DOHH2 (cell line): ENCODE data around the gene OGG1.

Experiments
- H3F3A ChIP-seq: fragments of 200-600 bp; sonication (generic), shearing (Covaris generic); 2 replicates; pipeline ENCODE4 v1.6.0; 2016; ENCODE audit warnings: antibody characterized with exemption, mild to moderate bottlenecking; ENCODE audit not compliant: control insufficient read depth, insufficient read depth
- H3K27ac ChIP-seq: fragments of 200-600 bp; sonication (generic); 2 replicates; pipeline ENCODE4 v1.5.1; 2014; ENCODE audit warnings: low read depth, mild to moderate bottlenecking, low read length, moderate library complexity
- H3K27me3 ChIP-seq: fragments of 200-600 bp; sonication (generic); 2 replicates; pipeline ENCODE4 v1.6.1; 2014; ENCODE audit warnings: mild to moderate bottlenecking, low read length, mixed read lengths; ENCODE audit not compliant: control insufficient read depth
- H3K36me3 ChIP-seq: fragments of 200-600 bp; sonication (generic); 2 replicates; pipeline ENCODE4 v1.6.1; 2014; ENCODE audit warnings: mild to moderate bottlenecking, low read length, moderate library complexity, mixed read lengths; ENCODE audit not compliant: control insufficient read depth
- H3K4me1 ChIP-seq: fragments of 200-600 bp; sonication (generic); 2 replicates; pipeline ENCODE4 v1.6.1; 2014; ENCODE audit warnings: mild to moderate bottlenecking, low read length, mixed read lengths; ENCODE audit not compliant: control insufficient read depth
- H3K4me2 ChIP-seq: fragments of 200-600 bp; sonication (generic); 2 replicates; pipeline ENCODE4 v1.6.0; 2014; ENCODE audit warnings: mild to moderate bottlenecking, low read length, moderate library complexity
- H3K4me3 ChIP-seq: fragments of 200-600 bp; sonication (generic); 2 replicates; pipeline ENCODE4 v1.5.1; 2014; ENCODE audit warnings: mild to moderate bottlenecking, low read length, mixed read lengths
- H3K79me2 ChIP-seq: fragments of 200-600 bp; sonication (generic); 2 replicates; pipeline ENCODE4 v1.6.1; 2014; ENCODE audit warnings: mild to moderate bottlenecking, low read length, mixed read lengths; ENCODE audit not compliant: control insufficient read depth
- H3K9me2 ChIP-seq: fragments of 200-600 bp; sonication (generic); replicated peaks from 2 replicates; pipeline ENCODE4 v1.6.1; 2014; ENCODE audit warnings: mild to moderate bottlenecking, low read length, mixed read lengths; ENCODE audit not compliant: control insufficient read depth
- H3K9me3 ChIP-seq: fragments of 200-600 bp; sonication (generic); 2 replicates; pipeline ENCODE4 v1.6.1; 2014; ENCODE audit warnings: antibody characterized with exemption, low read length, mixed read lengths; ENCODE audit not compliant: control insufficient read depth, insufficient read depth
- H4K20me1 ChIP-seq: fragments of 200-600 bp; sonication (generic); 2 replicates; pipeline ENCODE4 v1.6.0; 2014; ENCODE audit warnings: low read depth, mild to moderate bottlenecking, antibody characterized with exemption, low read length, moderate library complexity; ENCODE audit not compliant: control insufficient read depth, insufficient read depth
- CTCF ChIP-seq: fragments of 200-600 bp; sonication (generic); IDR thresholded peaks from one replicate; pipeline ENCODE4 v1.5.1; 2014; ENCODE audit warnings: antibody characterized with exemption, mild to moderate bottlenecking, low read depth, low read length; ENCODE audit not compliant: poor library complexity, severe bottlenecking
- EZH2phosphoT487 ChIP-seq: fragments of 200-600 bp; sonication (generic); IDR thresholded peaks from 2 replicates; pipeline ENCODE4 v1.6.1; 2017; ENCODE audit warnings: borderline replicate concordance, mild to moderate bottlenecking, antibody characterized with exemption, low read length, moderate library complexity, mixed read lengths

OGG1 gene

GRCh38 chr3:9701711-9702110, 48.0 kb upstream of the OGG1 start:
- TF ChIP-seq EZH2phosphoT487 (no peak), CTCF (no peak)
- no peak overlapping the region for H3K4me3 ChIP-seq
- no peaks in the 10 kb centered on the region for H3K9me3 ChIP-seq
- H4K20me1 ChIP-seq, result no peaks in the 10 kb centered on the region
- no peak overlapping the region for H3K4me2 ChIP-seq
- H3F3A ChIP-seq, result no peaks in the 10 kb centered on the region
- H3K27ac ChIP-seq, result no peak overlapping the region
- no peaks in the 10 kb centered on the region for H3K9me2 ChIP-seq
- no peaks in the 10 kb centered on the region for H3K79me2 ChIP-seq
- peaks cover 32% of the 10 kb centered on the region for H3K36me3 ChIP-seq
- H3K27me3 ChIP-seq, result peaks cover 8% of the 10 kb centered on the region
- no peaks in the 10 kb centered on the region for H3K4me1 ChIP-seq

GRCh38 chr3:9703240-9703639, 46.5 kb upstream of the OGG1 start:
- TF ChIP-seq EZH2phosphoT487 (no peak), CTCF (no peak)
- H3K27me3 ChIP-seq, result peaks cover 8% of the 10 kb centered on the region
- H3K9me3 ChIP-seq, result no peaks in the 10 kb centered on the region
- H3K36me3 ChIP-seq, result peaks cover 17% of the 10 kb centered on the region; the same call in 1 of the 2 replicates
- no peak overlapping the region for H3K27ac ChIP-seq
- H3K4me2 ChIP-seq, result no peak overlapping the region
- H4K20me1 ChIP-seq, result no peaks in the 10 kb centered on the region
- H3K4me1 ChIP-seq, result no peaks in the 10 kb centered on the region
- no peak overlapping the region for H3K4me3 ChIP-seq
- H3K9me2 ChIP-seq, result no peaks in the 10 kb centered on the region
- H3F3A ChIP-seq, result no peaks in the 10 kb centered on the region
- H3K79me2 ChIP-seq, result no peaks in the 10 kb centered on the region

- Histone ChIP-seq H3K36me3 (peaks cover 14% of the 10 kb centered on the region; the same call in 1 of the 2 replicates), H3K4me2 (no peak within 1 kb of the TSS), H3K27ac (no peak within 1 kb of the TSS), H3K9me3 (no peaks in the 10 kb centered on the region), H3K4me1 (no peaks in the 10 kb centered on the region), H3K9me2 (no peaks in the 10 kb centered on the region), H3K27me3 (peaks cover 8% of the 10 kb centered on the region), H3K4me3 (no peak within 1 kb of the TSS), H4K20me1 (no peaks in the 10 kb centered on the region), H3F3A (no peaks in the 10 kb centered on the region), H3K79me2 (no peaks in the 10 kb centered on the region)
- TF ChIP-seq EZH2phosphoT487, result no peak
- TF ChIP-seq CTCF, result no peak
These were observed 45.9 kb upstream of the OGG1 start, which contains the start of gene CPNE9 for GRCh38 chr3:9703736-9704346. CPNE9 (plus strand) TSS chr3:9703833; CDS start chr3:9703997, 164 bp downstream.
